HG03139 (cell line): ENCODE data around the gene DDX49.
"Not testable (repeated sequence)": the region's sequence is repeated elsewhere in the genome, so short reads cannot be mapped to it uniquely, and the experiment has no call there.

Experiments used
- ATAC-seq: cut with Tn5 transposase; IDR thresholded peaks from one replicate; pipeline ENCODE4 v1.9.1; 2021; ENCODE audit not compliant: unreplicated experiment

DDX49 gene

GRCh38 chr19:18895038-18895823 is 24.3 kb upstream of the DDX49 start:
- ATAC-seq = no peak

GRCh38 chr19:18895824-18896341 is 23.6 kb upstream of the DDX49 start, which contains the start of gene CERS1:
Gene CERS1 (minus strand): TSS chr19:18896158. CDS start chr19:18896072, 86 bp downstream.
- no peak for ATAC-seq

GRCh38 chr19:18896421-18896841 is 23.1 kb upstream of the DDX49 start:
- ATAC-seq = no peak

GRCh38 chr19:18897094-18898029 is 22.2 kb upstream of the DDX49 start:
- ATAC-seq = no peak

- ATAC-seq = no peak
These were observed 21.4 kb upstream of the DDX49 start for GRCh38 chr19:18898081-18898606.

- ATAC-seq = no peak
These were observed 20.7 kb upstream of the DDX49 start for GRCh38 chr19:18898607-18899408.

- ATAC-seq = no peak
These were observed 19.6 kb upstream of the DDX49 start for GRCh38 chr19:18899624-18900560.

- ATAC-seq = no peak
These were observed 18.6 kb upstream of the DDX49 start for GRCh38 chr19:18900700-18901481.

GRCh38 chr19:18901491-18901890 is 18.0 kb upstream of the DDX49 start:
- ATAC-seq = no peak

- ATAC-seq = not testable (repeated sequence)
These were observed 17.0 kb upstream of the DDX49 start for GRCh38 chr19:18902519-18902918.

- ATAC-seq = no peak
These were observed 16.1 kb upstream of the DDX49 start for GRCh38 chr19:18903156-18904037.

GRCh38 chr19:18904334-18905057 is 15.0 kb upstream of the DDX49 start:
- no peak for ATAC-seq

- no peak for ATAC-seq
These were observed 14.5 kb upstream of the DDX49 start for GRCh38 chr19:18905058-18905456.

GRCh38 chr19:18905513-18906236 is 13.8 kb upstream of the DDX49 start:
- ATAC-seq = no peak

GRCh38 chr19:18906605-18907519 is 12.7 kb upstream of the DDX49 start:
- no peak for ATAC-seq
